ENCODE data around the gene NAA50. TPM values are rescaled to one million over a fixed set of nuclear protein-coding genes. Genes with fewer than 3 reads are reported as not detected.

The NAA50 gene
- total and polyA plus RNA-seq, 2 of the 13 experiments (the other 11 are each of a cell fraction or from before 2014, with no cell fraction given), result 30.2 to 233 TPM

- TF ChIP-seq EP300 (IDR thresholded peaks at IDR 0.05; ENCODE audit: low read depth in 2 of 2, low read length in 2 of 2) (peak; percentile 33 to 50; a peak in 1 of 4 replicates), EP300 (CRISPR knock-in tag; IDR thresholded peaks at IDR 0.05; ENCODE audit: borderline replicate concordance) (no peak; the same call in 1 of the 2 replicates), BCLAF1 (IDR thresholded peaks at IDR 0.05) (no peak), MED1 (CRISPR knock-in tag; IDR thresholded peaks at IDR 0.05) (peak; percentile 33; the same call in 1 of the 2 replicates), HNF4G (IDR thresholded peaks at IDR 0.05; ENCODE audit: borderline replicate concordance, low read depth, low read length) (no peak), HNF4G (CRISPR knock-in tag; IDR thresholded peaks at IDR 0.05; ENCODE audit: borderline replicate concordance, low read depth) (peak; percentile 68; the same call in 1 of the 2 replicates), ATF7-NPFF (CRISPR knock-in tag; IDR thresholded peaks at IDR 0.05; ENCODE audit: low read depth) (peak; percentile 76), PRPF4 (IDR thresholded peaks at IDR 0.05; ENCODE audit: low read depth, low read length, poor library complexity, severe bottlenecking) (no peak), ZFYVE20 (CRISPR knock-in tag; IDR thresholded peaks at IDR 0.05; ENCODE audit: borderline replicate concordance, low read depth) (no peak), RORA (CRISPR knock-in tag; IDR thresholded peaks at IDR 0.05) (no peak), NCOA5 (CRISPR knock-in tag; IDR thresholded peaks at IDR 0.05) (no peak), KAT7 (CRISPR knock-in tag; IDR thresholded peaks at IDR 0.05; ENCODE audit: borderline replicate concordance) (peak; percentile 49; the same call in 1 of the 2 replicates), DNMT3B (CRISPR knock-in tag; conservative IDR thresholded peaks at IDR 0.05) (no peak), HNRNPL (IDR thresholded peaks at IDR 0.05; ENCODE audit: low read depth, low read length) (no peak), MIER2 (CRISPR knock-in tag; IDR thresholded peaks at IDR 0.05) (no peak), ZBED4 (CRISPR knock-in tag; IDR thresholded peaks at IDR 0.05; ENCODE audit: borderline replicate concordance) (peak; percentile 54; the same call in 1 of the 2 replicates), PBX2 (CRISPR knock-in tag; IDR thresholded peaks at IDR 0.05) (no peak), ZFP62 (CRISPR knock-in tag; IDR thresholded peaks at IDR 0.05) (no peak), THAP7 (CRISPR knock-in tag; IDR thresholded peaks at IDR 0.05) (0 out of 2 replicates have a peak, but pooled peaks have one; percentile 51), JUND (CRISPR knock-in tag; IDR thresholded peaks at IDR 0.05) (no peak), ZNF749 (CRISPR knock-in tag; IDR thresholded peaks at IDR 0.05; ENCODE audit: borderline replicate concordance) (peak; percentile 60; the same call in 1 of the 2 replicates)
Observed at GRCh38 chr3:113745756-113746547, at the start of gene NAA50 (continued).

All from HepG2 (cell line).